Measurements from ENCODE around the gene PWWP2B.

The PWWP2B gene

GRCh38 chr10:132407846-132408278, 10.9 kb downstream of the PWWP2B start:
- no peak for DNase-seq (ENCODE audit: low read depth in 2 of 2)

- DNase-seq (ENCODE audit: low read depth in 2 of 2), result no peak
These were observed 11.4 kb downstream of the PWWP2B start for GRCh38 chr10:132408367-132408781.

GRCh38 chr10:132408823-132409666, 12.0 kb downstream of the PWWP2B start:
- DNase-seq (ENCODE audit: low read depth in 2 of 2), result no peak

GRCh38 chr10:132409667-132410028, 12.6 kb downstream of the PWWP2B start:
- DNase-seq (ENCODE audit: low read depth in 2 of 2), result no peak

GRCh38 chr10:132410056-132410778, 13.2 kb downstream of the PWWP2B start:
- DNase-seq (ENCODE audit: low read depth in 2 of 2), result no peak

GRCh38 chr10:132410779-132411532, 14.0 kb downstream of the PWWP2B start:
- DNase-seq (ENCODE audit: low read depth in 2 of 2), result no peak

- DNase-seq (ENCODE audit: low read depth in 2 of 2), result no peak
These were observed 14.7 kb downstream of the PWWP2B start for GRCh38 chr10:132411561-132412253.

- no peak for DNase-seq (ENCODE audit: low read depth in 2 of 2)
These were observed 15.6 kb downstream of the PWWP2B start for GRCh38 chr10:132412316-132413192.

- DNase-seq (ENCODE audit: low read depth in 2 of 2), result no peak
These were observed 16.5 kb downstream of the PWWP2B start for GRCh38 chr10:132413226-132414205.

- DNase-seq (ENCODE audit: low read depth in 2 of 2), result no peak
These were observed 17.5 kb downstream of the PWWP2B start for GRCh38 chr10:132414402-132415016.

GRCh38 chr10:132415255-132415654, 18.3 kb downstream of the PWWP2B start:
- no peak for DNase-seq (ENCODE audit: low read depth in 2 of 2)

GRCh38 chr10:132415956-132416355, 19.0 kb downstream of the PWWP2B start:
- DNase-seq (ENCODE audit: low read depth in 2 of 2), result no peak

- no peak for DNase-seq (ENCODE audit: low read depth in 2 of 2)
These were observed 19.7 kb downstream of the PWWP2B start for GRCh38 chr10:132416566-132417256.

GRCh38 chr10:132417257-132417910, 20.4 kb downstream of the PWWP2B start:
- no peak for DNase-seq (ENCODE audit: low read depth in 2 of 2)

- DNase-seq (ENCODE audit: low read depth in 2 of 2), result no peak
These were observed 21.0 kb downstream of the PWWP2B start for GRCh38 chr10:132417957-132418441.

GRCh38 chr10:132418527-132419416, 21.8 kb downstream of the PWWP2B start:
- no peak for DNase-seq (ENCODE audit: low read depth in 2 of 2)

Data from stimulated activated CD8-positive, alpha-beta memory T cell treated with anti-CD3 and anti-CD28 coated beads, Interleukin-15, amount 100 ng/mL, for 4 hours (primary cell).